OCI-LY1 (cell line): ENCODE results near the gene SH3BP5.

ENCODE experiments used
- H2AFZ ChIP-seq: fragments of 200-600 bp; sonication (generic), shearing (Covaris generic); 2 replicates; pipeline ENCODE4 v1.6.0; 2014; ENCODE audit warnings: antibody characterized with exemption, mild to moderate bottlenecking, low read length
- H3F3A ChIP-seq: fragments of 200-600 bp; sonication (generic), shearing (Covaris generic); 2 replicates; pipeline ENCODE4 v1.6.0; 2014; ENCODE audit warnings: mild to moderate bottlenecking, antibody characterized with exemption, low read length, moderate library complexity; ENCODE audit not compliant: insufficient read depth
- H3K27ac ChIP-seq: fragments of 200-600 bp; sonication (generic); 2 replicates; pipeline ENCODE4 v1.5.1; 2014; ENCODE audit warnings: low read length, mixed run types, mild to moderate bottlenecking, low read depth; ENCODE audit not compliant: poor library complexity, severe bottlenecking
- H3K27me3 ChIP-seq: fragments of 200-600 bp; sonication (generic); 2 replicates; pipeline ENCODE4 v1.6.0; 2014; ENCODE audit warnings: antibody characterized with exemption, mild to moderate bottlenecking, low read length, moderate library complexity; ENCODE audit not compliant: insufficient read depth
- H3K36me3 ChIP-seq: fragments of 200-600 bp; sonication (generic); 2 replicates; pipeline ENCODE4 v1.6.1; 2014; ENCODE audit warnings: mild to moderate bottlenecking, antibody characterized with exemption, low read length, moderate library complexity, mixed read lengths; ENCODE audit not compliant: insufficient read depth
- H3K4me1 ChIP-seq: fragments of 200-600 bp; sonication (generic); 2 replicates; pipeline ENCODE4 v1.5.1; 2014; ENCODE audit warnings: mild to moderate bottlenecking, low read length, moderate library complexity; ENCODE audit not compliant: insufficient read depth, severe bottlenecking
- H3K4me2 ChIP-seq: fragments of 200-600 bp; sonication (generic), shearing (Covaris generic); 2 replicates; pipeline ENCODE4 v1.6.1; 2014; ENCODE audit warnings: low read length
- H3K4me3 ChIP-seq: fragments of 200-600 bp; sonication (generic); 2 replicates; pipeline ENCODE4 v1.5.1; 2014; ENCODE audit warnings: low read length, low read depth, mild to moderate bottlenecking, mixed read lengths; ENCODE audit not compliant: poor library complexity, severe bottlenecking
- H3K79me2 ChIP-seq: fragments of 200-600 bp; shearing (Covaris generic); 2 replicates; pipeline ENCODE4 v1.6.1; 2016; ENCODE audit warnings: mixed run types, low read length, mixed read lengths; ENCODE audit not compliant: insufficient read depth
- H3K9ac ChIP-seq: fragments of 200-600 bp; sonication (generic), shearing (Covaris generic); 2 replicates; pipeline ENCODE4 v1.6.1; 2014; ENCODE audit warnings: mild to moderate bottlenecking, low read length, mixed read lengths
- H3K9me2 ChIP-seq: fragments of 200-600 bp; sonication (generic), shearing (Covaris generic); 2 replicates; pipeline ENCODE4 v1.6.1; 2014; ENCODE audit warnings: low read depth, mild to moderate bottlenecking, low read length, mixed read lengths
- H3K9me3 ChIP-seq: fragments of 200-600 bp; shearing (Covaris generic); 2 replicates; pipeline ENCODE4 v1.6.1; 2014; ENCODE audit warnings: low read length, mixed read lengths
- H4K20me1 ChIP-seq: fragments of 200-600 bp; sonication (generic), shearing (Covaris generic); 2 replicates; pipeline ENCODE4 v1.6.0; 2016; ENCODE audit warnings: mild to moderate bottlenecking, low read length; ENCODE audit not compliant: insufficient read depth
- CTCF ChIP-seq: fragments of 200-600 bp; sonication (generic), shearing (Covaris generic); IDR thresholded peaks from 2 replicates; pipeline ENCODE4 v1.5.1; 2017; ENCODE audit warnings: mild to moderate bottlenecking, antibody characterized with exemption, low read length, moderate library complexity, mixed read lengths
- EZH2 ChIP-seq: fragments of 200-600 bp; sonication (generic), shearing (Covaris generic); IDR thresholded peaks from 2 replicates; pipeline ENCODE4 v1.8.0; 2017; ENCODE audit warnings: borderline replicate concordance, mixed run types, mild to moderate bottlenecking, antibody characterized with exemption, low read length, moderate library complexity, mixed read lengths

Gene SH3BP5

DNA sequence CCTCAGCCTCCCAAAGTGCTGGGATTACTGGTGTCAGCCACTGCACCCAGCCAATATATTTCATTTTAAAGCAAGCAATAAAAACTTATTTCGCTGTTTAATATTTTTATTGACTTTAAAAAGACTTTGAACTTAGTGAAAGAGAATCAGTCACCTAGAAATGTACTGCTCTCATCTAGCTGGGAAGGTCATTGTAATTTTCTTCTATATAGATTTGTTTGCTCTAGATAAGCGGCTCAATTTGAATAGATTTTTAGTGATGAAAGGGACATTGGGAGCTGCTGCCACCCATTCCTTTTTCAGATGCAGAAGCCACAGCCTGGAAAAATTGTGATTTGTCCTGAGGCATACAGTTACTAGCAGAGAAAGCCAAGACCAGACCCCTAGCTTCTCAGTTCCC, 86.2 kb downstream of the SH3BP5 start:
- H3K36me3 ChIP-seq: peaks cover 59% of the 10 kb centered on the region
- TF ChIP-seq EZH2: no peak
- no peaks in the 10 kb centered on the region for H3K79me2 ChIP-seq

GRCh38 chr3:15243822-15244482, 88.4 kb downstream of the SH3BP5 start:
- Histone ChIP-seq H3K9me2 (no peaks in the 10 kb centered on the region), H3K27ac (no peak overlapping the region), H3K9ac (no peak overlapping the region), H3K9me3 (no peaks in the 10 kb centered on the region), H4K20me1 (no peaks in the 10 kb centered on the region), H2AFZ (no peak overlapping the region), H3K4me1 (no peaks in the 10 kb centered on the region), H3K4me2 (no peak overlapping the region), H3F3A (no peaks in the 10 kb centered on the region), H3K79me2 (no peaks in the 10 kb centered on the region), H3K27me3 (no peaks in the 10 kb centered on the region), H3K4me3 (no peak overlapping the region), H3K36me3 (peaks cover 64% of the 10 kb centered on the region)
- no peak for TF ChIP-seq EZH2

More for the DNA sequence above, 86.2 kb downstream of the SH3BP5 start:
- H3K4me3 ChIP-seq: no peak overlapping the region
- H3K4me2 ChIP-seq: no peak overlapping the region
- no peaks in the 10 kb centered on the region for H3K27me3 ChIP-seq
- H3K4me1 ChIP-seq: no peaks in the 10 kb centered on the region
- H3K9me2 ChIP-seq: no peaks in the 10 kb centered on the region
- H3K9me3 ChIP-seq: no peaks in the 10 kb centered on the region
- no peak overlapping the region for H3K27ac ChIP-seq
- H2AFZ ChIP-seq: no peak overlapping the region
- H3K9ac ChIP-seq: no peak overlapping the region
- H3F3A ChIP-seq: no peaks in the 10 kb centered on the region
- H4K20me1 ChIP-seq: no peaks in the 10 kb centered on the region

GRCh38 chr3:15241341-15241740, 91.0 kb downstream of the SH3BP5 start:
- Histone ChIP-seq H3K79me2 (no peaks in the 10 kb centered on the region), H3K9me2 (no peaks in the 10 kb centered on the region), H2AFZ (no peak overlapping the region), H3K9ac (no peak overlapping the region), H4K20me1 (no peaks in the 10 kb centered on the region), H3K4me1 (no peaks in the 10 kb centered on the region), H3K4me3 (no peak overlapping the region), H3K4me2 (no peak overlapping the region), H3K27me3 (no peaks in the 10 kb centered on the region), H3F3A (no peaks in the 10 kb centered on the region), H3K27ac (no peak overlapping the region), H3K9me3 (no peaks in the 10 kb centered on the region), H3K36me3 (peaks cover 61% of the 10 kb centered on the region)
- TF ChIP-seq EZH2 (no peak), CTCF (peak; percentile 44)

DNA sequence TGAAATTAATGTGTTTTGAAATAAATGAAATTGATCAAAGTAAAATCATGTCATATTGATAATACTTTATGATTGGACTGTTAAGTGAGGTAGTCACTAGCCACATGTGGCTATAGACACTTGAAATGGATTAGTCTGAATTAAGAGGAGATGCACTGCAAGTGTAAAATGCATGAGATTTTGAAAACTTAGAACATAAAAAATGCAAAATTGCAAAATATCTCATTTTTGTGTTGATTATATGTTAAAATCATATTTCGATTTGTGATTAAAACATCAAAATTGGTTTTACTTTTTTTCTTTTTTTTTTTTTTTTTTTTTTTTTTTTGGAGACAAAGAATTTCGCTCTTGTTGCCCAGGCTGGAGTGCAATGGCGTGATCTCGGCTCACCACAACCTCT, 103.1 kb downstream of the SH3BP5 start:
- Histone ChIP-seq H3K79me2 (no peaks in the 10 kb centered on the region), H3K27me3 (no peaks in the 10 kb centered on the region), H3K9me2 (no peaks in the 10 kb centered on the region), H2AFZ (no peak overlapping the region), H3K4me3 (no peak overlapping the region), H3K4me1 (no peaks in the 10 kb centered on the region), H3K27ac (no peak overlapping the region), H3K4me2 (no peak overlapping the region), H3F3A (no peaks in the 10 kb centered on the region), H4K20me1 (no peaks in the 10 kb centered on the region), H3K9ac (no peak overlapping the region), H3K9me3 (no peaks in the 10 kb centered on the region), H3K36me3 (peaks cover 46% of the 10 kb centered on the region)
- TF ChIP-seq CTCF: no peak
- no peak for TF ChIP-seq EZH2
